Psoas muscle (tissue), 8 donors: Measurements from ENCODE around the gene CD160. TPM values are rescaled to one million over a fixed set of nuclear protein-coding genes. Genes with fewer than 3 reads are reported as not detected.
"Not testable (repeated sequence)": the region's sequence is repeated elsewhere in the genome, so short reads cannot be mapped to it uniquely, and the experiment has no call there.

Source experiments
- ATAC-seq, 4 donors: fragments of 200-7000 bp; cut with Tn5 transposase; one replicate each; pipeline ENCODE4 v1.9.1; 2020; ENCODE audit warnings: moderate library complexity in 3 of 4, mild to moderate bottlenecking in 2 of 4
- DNase-seq, 2 donors: peaks; one replicate each; pipeline ENCODE4 v3.0.0-alpha.2; 2020
- H3K27ac ChIP-seq: fragments of 200-600 bp; one replicate; pipeline ENCODE4 v1.8.0; 2022
- H3K27me3 ChIP-seq, 3 donors: fragments of 200-600 bp in 1 of 3; one replicate each; pipeline versions ENCODE4 v1.6.1 to v1.8.0; 2013 to 2022; ENCODE audit warnings: low read length in 2 of 3, mild to moderate bottlenecking in 2 of 3, moderate library complexity in 1 of 3; ENCODE audit not compliant: insufficient read depth in 3 of 3
- H3K36me3 ChIP-seq, 2 donors: fragments of 200-600 bp in 1 of 2; one replicate each; pipeline versions ENCODE4 v1.6.1 to v1.8.0; 2013 to 2022; ENCODE audit warnings: low read depth in 1 of 2, mild to moderate bottlenecking in 1 of 2, moderate library complexity in 1 of 2; ENCODE audit not compliant: insufficient read depth in 1 of 2
- H3K4me1 ChIP-seq: fragments of 200-600 bp; one replicate; pipeline ENCODE4 v1.8.0; 2022
- H3K4me3 ChIP-seq: fragments of 200-600 bp; one replicate; pipeline ENCODE4 v1.8.0; 2022; ENCODE audit warnings: mild to moderate bottlenecking
- H3K9me3 ChIP-seq: fragments of 200-600 bp; one replicate; pipeline ENCODE4 v1.8.0; 2022
- CTCF ChIP-seq: fragments of 200-600 bp; IDR thresholded peaks from one replicate; pipeline ENCODE4 v1.8.0; 2022; ENCODE audit warnings: antibody characterized with exemption
- WGBS, 3 donors: extraction: QIAGEN DNeasy Blood & Tissue Kit; methylation state at CpG; one replicate each; pipeline versions ENCODE4 v1.1.6 to v1.1.7; 2013; 5-methylcytosine and 5-hydroxymethylcytosine counted together
- intact Hi-C, 2 donors: fragments of 100-400 bp; cut with DNase I; formaldehyde crosslinking; loops; one replicate each; pipeline versions ENCODE4 v1.11.0 to v1.14.2; 2022
- polyA plus RNA-seq, 3 donors: library from polyadenylated mRNA; stranded (reverse); fragments of 200-250 nt; gene quantifications; one replicate each; pipeline ENCODE4 v1.2.3, GENCODE V29; 2013
- total RNA-seq, 4 donors: library from RNA; stranded (reverse); fragmentation: NEBNext Ultra II Directional in 2 of 4; extraction: Animal tissue kit (Norgen Biotek cat#: 25700) in 2 of 4; gene quantifications; one replicate each; pipeline versions ENCODE4 v1.2.1 to v1.2.4, GENCODE V29; 2021 to 2023
- donor health status: healthy with polysubstance abuse.
- donor health status: DM: no; HTN: no; CAD: no; lungs with moderate emphysema.
- donor health status: Bipolar disorder and iron deficiency.
- donor health status: healthy.
- donor health status: DM: yes; HTN: yes; CAD: no.
- donor health status: DM: no; HTN: no; CAD: no.
- donor health status: DM: no; HTN: no; CAD: no.
- donor health status: DM: yes; HTN: yes; CAD: no.

CD160 gene
- total and polyA plus RNA-seq, 7 donors: 0.03 TPM; not detected in 6

- Histone ChIP-seq H3K27me3 (no peaks in the 10 kb centered on the region), H3K9me3 (no peaks in the 10 kb centered on the region), H3K36me3 (no peaks in the 10 kb centered on the region), H3K4me1 (peaks cover 6% of the 10 kb centered on the region), H3K27ac (no peak overlapping the region), H3K4me3 (no peak overlapping the region)
- TF ChIP-seq CTCF: no peak
- 76 to 86% (median 83%) methylated on average over 10 of the region's 10 CpGs for WGBS, 3 donors
- ATAC-seq (no peak), DNase-seq (no peak)
- intact Hi-C loops: no loop called here
Observed at GRCh38 chr1:145716641-145717345, 2.5 kb upstream of the CD160 start.

DNA sequence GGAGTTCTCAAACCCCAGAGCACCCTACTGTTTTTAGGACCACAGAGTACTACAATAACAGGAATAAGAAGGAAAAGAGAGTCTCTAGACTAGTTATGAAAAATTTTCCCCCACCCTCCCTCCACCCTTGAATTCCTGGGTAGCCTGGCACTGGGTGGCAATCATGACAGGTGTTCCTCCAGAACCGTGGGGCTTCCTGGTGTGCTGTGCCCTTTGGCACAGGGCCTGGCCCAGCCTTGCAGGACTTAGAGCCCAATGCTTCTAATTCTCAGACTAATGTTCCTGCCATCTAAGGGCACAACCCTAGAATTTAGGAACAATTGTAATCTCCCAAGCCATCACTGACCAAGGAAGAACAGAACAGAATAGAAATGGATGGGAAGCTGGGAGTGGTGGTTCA lies 1.5 kb upstream of the CD160 start:
- H3K27ac ChIP-seq: no peak overlapping the region
- H3K36me3 ChIP-seq: no peaks in the 10 kb centered on the region
- no peaks in the 10 kb centered on the region for H3K9me3 ChIP-seq
- H3K4me1 ChIP-seq: peaks cover 6% of the 10 kb centered on the region
- ATAC-seq: no peak
- WGBS, 3 donors: 11 to 20% (median 20%) methylated on average over 1 of the region's 1 CpG
- no peaks in the 10 kb centered on the region for H3K27me3 ChIP-seq
- no peak for DNase-seq
- no peak for TF ChIP-seq CTCF
- H3K4me3 ChIP-seq: no peak overlapping the region
- intact Hi-C loops: no loop called here

GRCh38 chr1:145718465-145718864 lies 834 bp upstream of the CD160 start:
- 96 to 98% (median 97%) methylated on average over 5 of the region's 5 CpGs for WGBS, 3 donors

GRCh38 chr1:145720556-145720877 lies 1.2 kb downstream of the CD160 start:
- ATAC-seq (peak in 3 of 4 donors; percentile 6 to 22 (median 12)), DNase-seq (no peak)
- Histone ChIP-seq H3K36me3 (no peaks in the 10 kb centered on the region), H3K4me3 (peak overlapping the region; percentile 51), H3K27ac (no peak overlapping the region), H3K27me3 (no peaks in the 10 kb centered on the region), H3K9me3 (no peaks in the 10 kb centered on the region), H3K4me1 (peaks cover 6% of the 10 kb centered on the region)
- TF ChIP-seq CTCF: no peak
- intact Hi-C loops: no loop called here
- 28 to 34% (median 28%) methylated on average over 5 of the region's 5 CpGs for WGBS, 3 donors

More at GRCh38 chr1:145718465-145718864, 834 bp upstream of the CD160 start:
- H3K4me3 ChIP-seq, DNase-seq, ATAC-seq, H3K9me3 ChIP-seq, H3K27me3 ChIP-seq, H3K4me1 ChIP-seq, H3K27ac ChIP-seq, intact Hi-C loops, H3K36me3 ChIP-seq: not testable (repeated sequence)

GRCh38 chr1:145720878-145721671 lies 1.8 kb downstream of the CD160 start:
- Histone ChIP-seq H3K4me1 (peaks cover 6% of the 10 kb centered on the region), H3K4me3 (peak overlapping the region; percentile 51), H3K9me3 (no peaks in the 10 kb centered on the region), H3K27me3 (no peaks in the 10 kb centered on the region), H3K27ac (no peak overlapping the region), H3K36me3 (no peaks in the 10 kb centered on the region)
- DNase-seq (peak; percentile 77 to 81), ATAC-seq (peak; percentile 88 to 97 (median 93))
- TF ChIP-seq CTCF: peak; percentile 96
- 7 to 9% (median 7%) methylated on average over 47 of the region's 47 CpGs for WGBS, 3 donors
- intact Hi-C loops: no loop called here

DNA sequence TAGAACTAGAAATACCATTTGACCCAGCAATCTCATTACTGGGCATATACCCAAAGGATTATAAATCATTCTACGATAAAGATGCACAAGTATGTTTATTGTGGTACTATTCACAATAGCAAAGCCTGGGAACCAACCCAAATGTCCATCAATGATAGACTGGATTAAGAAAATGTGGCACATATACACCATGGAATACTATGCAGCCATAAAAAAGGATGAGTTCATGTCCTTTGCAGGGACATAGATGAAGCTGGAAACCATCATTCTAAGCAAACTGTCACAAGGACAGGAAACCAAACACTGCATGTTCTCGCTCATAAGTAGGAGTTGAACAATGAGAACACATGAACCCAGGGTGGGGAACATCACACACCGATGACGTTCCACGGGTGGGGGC lies 6.9 kb downstream of the CD160 start:
- intact Hi-C loops, H3K4me1 ChIP-seq, H3K27ac ChIP-seq, H3K36me3 ChIP-seq, H3K4me3 ChIP-seq, H3K27me3 ChIP-seq, H3K9me3 ChIP-seq, ATAC-seq, DNase-seq: not testable (repeated sequence)
- WGBS, 3 donors: 96 to 97% (median 96%) methylated on average over 5 of the region's 5 CpGs
